ENCODE measurements around the gene CAGE1. TPM values are rescaled to one million over a fixed set of nuclear protein-coding genes. Genes with fewer than 3 reads are reported as not detected.

Gene CAGE1
- total and polyA plus RNA-seq, 2 experiments from 2014 or later, result 0.07 TPM; not detected in 1

- TF ChIP-seq ZNF462 (CRISPR knock-in tag; IDR thresholded peaks at IDR 0.05), result no peak
- no peak for TF ChIP-seq NANOG (IDR thresholded peaks at IDR 0.05; ENCODE audit: borderline replicate concordance)
- TF ChIP-seq EZH2phosphoT487 (IDR thresholded peaks at IDR 0.05; ENCODE audit: unreplicated experiment), result no peak
- TF ChIP-seq CREB1 (CRISPR knock-in tag; IDR thresholded peaks at IDR 0.05; ENCODE audit: low read depth), result no peak
- no peak for TF ChIP-seq REST (IDR thresholded peaks at IDR 0.05; ENCODE audit: unreplicated experiment)
- no peak for TF ChIP-seq EZH2 (IDR thresholded peaks at IDR 0.05; ENCODE audit: low read depth, unreplicated experiment)
- no peak for TF ChIP-seq ZNF114 (CRISPR knock-in tag; IDR thresholded peaks at IDR 0.05)
Measured at GRCh38 chr6:7431313-7431673, 41.8 kb upstream of the CAGE1 start (continued).
